Nephron progenitor cell (in vitro differentiated cells): ENCODE results near the gene COL20A1.

ENCODE experiments used
- DNase-seq: peaks from one replicate; pipeline ENCODE4 v3.0.0; 2021
- H3K27ac Mint-ChIP-seq: 2 replicates; pipeline ENCODE4 v1.8.0; 2021; ENCODE audit warnings: mild to moderate bottlenecking, moderate library complexity, mixed read lengths
- H3K27me3 Mint-ChIP-seq: 2 replicates; pipeline ENCODE4 v1.8.0; 2021; ENCODE audit warnings: mild to moderate bottlenecking, low read depth, mixed read lengths; ENCODE audit not compliant: poor library complexity
- H3K36me3 Mint-ChIP-seq: 2 replicates; pipeline ENCODE4 v1.8.0; 2021; ENCODE audit warnings: low read depth, mixed read lengths
- H3K4me1 Mint-ChIP-seq: 2 replicates; pipeline ENCODE4 v1.8.0; 2021; ENCODE audit warnings: mixed read lengths
- H3K4me3 Mint-ChIP-seq: 2 replicates; pipeline ENCODE4 v1.8.0; 2021; ENCODE audit warnings: mild to moderate bottlenecking, moderate library complexity, mixed read lengths
- H3K9me3 Mint-ChIP-seq: 2 replicates; pipeline ENCODE4 v1.8.0; 2021; ENCODE audit warnings: mild to moderate bottlenecking, moderate library complexity, mixed read lengths
- CTCF ChIP-seq: fragments of 200-600 bp; sonication (generic); IDR thresholded peaks from 2 replicates; pipeline ENCODE4 v1.5.0; 2021; ENCODE audit warnings: antibody characterized with exemption

Gene COL20A1

GRCh38 chr20:63295846-63296245, 2.9 kb downstream of the COL20A1 start:
- no peak for TF ChIP-seq CTCF
- Mint-ChIP-seq H3K27ac (no peak overlapping the region), H3K4me3 (no peak overlapping the region), H3K36me3 (no peaks in the 10 kb centered on the region), H3K27me3 (peaks cover 55% of the 10 kb centered on the region), H3K9me3 (no peaks in the 10 kb centered on the region), H3K4me1 (peaks cover 5% of the 10 kb centered on the region)
- no peak for DNase-seq

- Mint-ChIP-seq H3K36me3 (no peaks in the 10 kb centered on the region), H3K4me1 (peaks cover 5% of the 10 kb centered on the region), H3K4me3 (no peak overlapping the region), H3K9me3 (peaks cover 4% of the 10 kb centered on the region), H3K27me3 (peaks cover 64% of the 10 kb centered on the region), H3K27ac (no peak overlapping the region)
- TF ChIP-seq CTCF = no peak
- no peak for DNase-seq
Measured at GRCh38 chr20:63296531-63297299, 3.7 kb downstream of the COL20A1 start.

GRCh38 chr20:63297371-63297781, 4.4 kb downstream of the COL20A1 start:
- H3K27ac Mint-ChIP-seq = no peak overlapping the region
- H3K36me3 Mint-ChIP-seq = no peaks in the 10 kb centered on the region
- peaks cover 8% of the 10 kb centered on the region for H3K9me3 Mint-ChIP-seq
- peaks cover 5% of the 10 kb centered on the region for H3K4me1 Mint-ChIP-seq
- peaks cover 71% of the 10 kb centered on the region for H3K27me3 Mint-ChIP-seq
- no peak for TF ChIP-seq CTCF
- H3K4me3 Mint-ChIP-seq = no peak overlapping the region
- no peak for DNase-seq

GRCh38 chr20:63297796-63298572, 5.0 kb downstream of the COL20A1 start:
- no peak for TF ChIP-seq CTCF
- Mint-ChIP-seq H3K36me3 (no peaks in the 10 kb centered on the region), H3K27ac (no peak overlapping the region), H3K9me3 (peaks cover 12% of the 10 kb centered on the region), H3K4me3 (no peak overlapping the region), H3K27me3 (peaks cover 77% of the 10 kb centered on the region), H3K4me1 (peaks cover 5% of the 10 kb centered on the region)
- DNase-seq = no peak

- TF ChIP-seq CTCF = no peak
- peaks cover 5% of the 10 kb centered on the region for H3K4me1 Mint-ChIP-seq
- H3K27me3 Mint-ChIP-seq = peaks cover 78% of the 10 kb centered on the region
- H3K36me3 Mint-ChIP-seq = no peaks in the 10 kb centered on the region
- no peak for DNase-seq
- H3K9me3 Mint-ChIP-seq = peaks cover 12% of the 10 kb centered on the region
- H3K4me3 Mint-ChIP-seq = no peak overlapping the region
- H3K27ac Mint-ChIP-seq = no peak overlapping the region
Measured at GRCh38 chr20:63298731-63299312, 5.8 kb downstream of the COL20A1 start.
